Measurements from ENCODE around the gene DCST2.

Gene DCST2

GRCh38 chr1:154975409-154976059 lies 58.0 kb downstream of the DCST2 start:
- DNase-seq (ENCODE audit: low spot score): no peak

DNA sequence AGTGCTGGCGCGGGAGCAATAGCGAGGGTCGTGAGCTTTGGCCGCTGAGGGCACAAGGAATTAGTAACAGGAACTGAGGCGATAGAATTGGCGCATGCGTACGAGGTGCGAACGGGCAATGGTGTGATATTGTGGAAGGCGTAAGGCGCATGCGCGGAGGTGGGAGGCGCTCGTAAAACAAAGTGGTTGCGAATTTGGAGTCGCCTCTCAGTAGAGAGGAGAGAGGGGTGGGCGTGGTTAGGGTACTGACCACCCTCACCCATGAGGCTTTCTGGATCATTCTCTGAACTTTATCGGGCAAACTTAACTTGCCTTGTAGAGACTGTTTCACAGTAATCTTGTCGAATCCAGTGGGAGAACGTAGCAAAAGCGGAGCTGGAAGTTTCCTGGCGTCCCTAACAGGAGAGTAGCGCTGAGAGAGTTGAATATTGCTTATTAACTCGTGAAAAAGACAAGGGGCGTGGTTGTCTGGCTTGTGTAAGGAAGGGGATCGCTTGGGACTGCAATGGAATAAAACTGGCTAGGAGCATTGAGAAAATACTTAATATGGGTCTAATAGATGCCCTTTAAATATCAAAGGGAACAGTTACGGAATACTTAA lies 58.7 kb downstream of the DCST2 start:
- DNase-seq (ENCODE audit: low spot score): peak; percentile 92

DNA sequence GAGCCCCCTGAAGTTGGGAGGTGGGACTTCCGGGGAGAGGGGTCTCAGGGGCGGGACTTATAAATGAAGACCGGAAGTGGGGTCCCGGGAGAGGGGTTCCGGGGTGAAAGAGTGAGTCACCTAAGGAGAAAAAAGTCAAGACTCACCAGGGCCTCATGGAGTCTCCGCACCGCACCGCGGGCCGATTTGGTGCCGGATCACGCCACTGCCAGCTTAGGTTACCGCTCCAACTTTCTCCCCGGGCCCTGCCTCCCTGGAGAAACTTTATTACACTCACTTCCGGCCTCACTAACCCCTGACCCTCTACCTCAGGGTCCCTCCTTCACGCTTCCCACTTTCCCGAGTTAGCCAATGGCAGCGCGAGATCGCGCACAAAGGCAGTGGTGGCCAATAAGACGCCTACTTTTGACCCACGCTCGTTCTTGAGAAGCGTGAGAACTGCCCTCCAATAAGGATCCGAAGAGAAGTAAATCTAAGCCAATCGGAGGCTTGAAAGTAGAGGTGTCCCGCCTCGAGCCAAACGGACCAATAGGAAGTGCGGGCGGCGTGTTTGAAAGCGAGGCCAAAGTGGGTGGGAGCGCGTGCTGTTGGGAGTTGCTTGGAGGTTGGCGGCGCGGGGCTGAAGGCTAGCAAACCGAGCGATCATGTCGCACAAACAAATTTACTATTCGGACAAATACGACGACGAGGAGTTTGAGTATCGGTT lies 59.3 kb downstream of the DCST2 start, which contains the start of gene CKS1B:
Gene CKS1B (plus strand): TSS at position 580 of the 706 bp plus-strand sequence. CDS start 65 bp downstream, at position 645.
- DNase-seq (ENCODE audit: low spot score): peak; percentile 100

- peak; percentile 86 for DNase-seq (ENCODE audit: low spot score)
Observed at GRCh38 chr1:154973344-154974101, 60.1 kb downstream of the DCST2 start.

DNA sequence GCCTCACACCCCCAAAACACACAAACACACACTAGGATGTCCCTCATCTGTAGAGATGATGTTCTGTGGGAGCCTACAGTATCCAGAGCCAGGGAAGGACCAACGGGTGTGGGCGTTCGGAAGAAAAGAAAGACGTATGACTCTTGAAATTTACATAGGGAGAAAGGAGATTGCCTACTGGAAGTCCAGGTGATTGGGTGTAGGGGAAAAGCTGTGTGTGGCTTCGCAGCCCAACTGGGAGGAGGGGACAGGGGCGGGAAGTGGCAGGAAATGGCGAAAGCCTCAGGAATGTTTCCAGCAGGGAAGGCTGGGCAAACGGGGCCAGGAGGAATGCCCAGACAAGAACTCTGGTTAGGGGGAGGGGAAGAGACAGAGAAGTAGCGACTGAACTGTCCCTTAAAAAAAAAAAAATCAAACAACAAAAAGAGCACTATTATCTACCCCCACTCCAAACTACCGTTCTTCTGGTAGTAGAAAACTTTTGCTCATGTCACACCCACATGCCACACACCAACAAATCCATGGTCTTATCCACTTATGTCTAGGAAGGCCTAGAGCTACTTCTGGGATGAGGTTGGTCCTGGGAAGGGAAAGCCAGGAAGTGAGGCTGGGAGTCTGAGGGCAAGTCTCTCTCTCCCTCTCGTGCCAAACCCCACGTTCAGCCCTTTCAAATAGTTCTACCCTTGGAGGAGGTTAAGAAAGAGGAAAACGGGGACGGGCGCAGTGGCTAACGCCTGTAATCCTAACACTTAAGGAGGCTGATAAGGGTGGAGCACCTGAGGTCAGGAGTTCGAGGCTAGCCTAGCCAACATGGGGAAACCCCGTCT lies 60.9 kb downstream of the DCST2 start:
- DNase-seq (ENCODE audit: low spot score): no peak

DNA sequence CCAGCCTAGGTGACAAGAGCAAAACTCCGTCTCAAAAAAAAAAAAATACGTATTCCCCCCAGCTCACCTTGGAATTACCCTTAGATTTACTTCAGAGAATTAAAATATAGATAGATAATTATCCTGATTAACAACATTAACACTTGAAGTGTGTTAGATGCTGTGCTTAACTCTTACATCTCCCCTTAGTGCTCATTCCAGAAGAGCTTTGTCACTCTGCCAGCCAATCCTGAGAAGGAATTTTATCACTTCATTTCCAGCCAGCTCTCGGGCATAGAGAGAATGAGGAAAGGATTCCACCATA lies 61.4 kb downstream of the DCST2 start:
- DNase-seq (ENCODE audit: low spot score): no peak

- DNase-seq (ENCODE audit: low spot score): no peak
Observed at GRCh38 chr1:154971341-154971998, 62.1 kb downstream of the DCST2 start.

GRCh38 chr1:154970631-154971340 lies 62.8 kb downstream of the DCST2 start, which contains the start of gene SHC1:
TSS of gene SHC1 (minus strand) at chr1:154970747. CDS start at chr1:154970526, 221 bp downstream.
- DNase-seq (ENCODE audit: low spot score): peak; percentile 76

DNA sequence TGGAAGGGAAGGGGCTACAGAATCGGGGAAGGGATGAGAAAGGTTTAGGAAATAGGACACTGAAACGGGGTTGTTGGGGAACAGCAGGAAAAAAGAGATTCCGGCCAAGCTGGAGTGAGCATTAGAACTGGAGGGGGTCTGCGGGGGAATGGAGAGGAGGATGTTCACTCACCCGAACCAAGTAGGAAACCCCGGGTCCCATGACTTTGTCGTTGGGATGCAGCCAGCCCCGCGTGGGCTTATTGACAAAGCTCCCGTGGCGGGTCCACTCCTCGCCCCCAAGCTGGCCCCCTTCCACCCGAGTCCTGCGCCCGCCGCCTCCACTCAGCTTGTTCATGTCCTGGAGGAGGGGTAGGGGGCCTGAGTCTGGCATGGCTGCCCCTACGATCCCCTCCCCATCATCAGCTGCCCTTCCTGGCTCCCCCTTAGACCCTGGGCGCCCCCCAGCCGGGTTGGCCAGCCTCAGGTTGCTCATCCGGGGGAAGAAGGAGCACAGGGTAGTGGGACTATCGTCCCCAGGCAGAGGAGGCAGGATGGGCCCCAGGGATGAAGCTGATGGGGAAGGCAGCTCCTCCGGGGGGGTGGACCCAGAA lies 63.6 kb downstream of the DCST2 start:
- no peak for DNase-seq (ENCODE audit: low spot score)

DNA sequence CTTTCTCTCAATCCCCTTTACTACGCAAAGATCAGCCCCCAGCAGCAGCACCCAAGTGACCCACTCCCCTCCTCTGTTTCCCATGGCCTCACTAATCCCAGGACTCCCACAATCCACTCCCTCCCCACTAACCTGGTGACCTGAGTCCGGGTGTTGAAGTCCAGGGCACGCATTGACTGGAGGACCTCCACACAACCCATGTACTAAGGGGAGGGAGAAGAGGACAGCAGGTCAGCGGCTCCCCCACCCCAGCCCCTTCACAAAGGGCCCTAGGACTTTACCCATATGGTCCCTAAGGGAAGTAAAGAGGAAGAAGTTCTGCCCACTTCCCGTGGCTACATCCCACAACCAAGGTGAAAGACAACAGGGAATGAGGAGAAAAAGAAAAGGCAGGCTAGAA lies 64.3 kb downstream of the DCST2 start:
- DNase-seq (ENCODE audit: low spot score): no peak

GRCh38 chr1:154968731-154969130 lies 64.8 kb downstream of the DCST2 start:
- no peak for DNase-seq (ENCODE audit: low spot score)
